Measurements from ENCODE around the gene TOMM6. TPM values are rescaled to one million over a fixed set of nuclear protein-coding genes. Genes with fewer than 3 reads are reported as not detected.

The TOMM6 gene
- total RNA-seq, 1 donor from 2014 or later: 167 TPM

DNA sequence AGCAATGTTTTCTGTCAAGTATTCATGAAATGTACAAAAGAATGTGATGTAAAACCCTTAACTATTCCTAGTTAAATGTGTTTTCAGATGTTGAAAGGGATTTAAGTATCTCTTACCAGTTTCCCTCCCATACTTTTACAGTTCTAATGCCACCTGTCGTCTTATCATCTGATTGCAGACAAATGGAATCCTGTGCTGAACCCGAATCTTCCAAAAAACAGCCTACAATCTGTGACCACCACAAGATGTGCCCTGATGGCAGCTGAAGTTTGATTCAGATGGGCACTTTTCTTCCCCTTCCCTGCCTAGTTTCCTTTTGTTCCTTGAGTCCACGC lies 1.9 kb downstream of the TOMM6 start:
- TF ChIP-seq, protein P1, sequence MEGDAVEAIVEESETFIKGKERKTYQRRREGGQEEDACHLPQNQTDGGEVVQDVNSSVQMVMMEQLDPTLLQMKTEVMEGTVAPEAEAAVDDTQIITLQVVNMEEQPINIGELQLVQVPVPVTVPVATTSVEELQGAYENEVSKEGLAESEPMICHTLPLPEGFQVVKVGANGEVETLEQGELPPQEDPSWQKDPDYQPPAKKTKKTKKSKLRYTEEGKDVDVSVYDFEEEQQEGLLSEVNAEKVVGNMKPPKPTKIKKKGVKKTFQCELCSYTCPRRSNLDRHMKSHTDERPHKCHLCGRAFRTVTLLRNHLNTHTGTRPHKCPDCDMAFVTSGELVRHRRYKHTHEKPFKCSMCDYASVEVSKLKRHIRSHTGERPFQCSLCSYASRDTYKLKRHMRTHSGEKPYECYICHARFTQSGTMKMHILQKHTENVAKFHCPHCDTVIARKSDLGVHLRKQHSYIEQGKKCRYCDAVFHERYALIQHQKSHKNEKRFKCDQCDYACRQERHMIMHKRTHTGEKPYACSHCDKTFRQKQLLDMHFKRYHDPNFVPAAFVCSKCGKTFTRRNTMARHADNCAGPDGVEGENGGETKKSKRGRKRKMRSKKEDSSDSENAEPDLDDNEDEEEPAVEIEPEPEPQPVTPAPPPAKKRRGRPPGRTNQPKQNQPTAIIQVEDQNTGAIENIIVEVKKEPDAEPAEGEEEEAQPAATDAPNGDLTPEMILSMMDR (IDR thresholded peaks at IDR 0.05; ENCODE audit: unreplicated experiment): no peak
- Mint-ChIP-seq H3K4me3 (ENCODE audit: unreplicated experiment) (peak overlapping the region; percentile 86), H3K27me3 (ENCODE audit: unreplicated experiment) (peaks cover 3% of the 10 kb centered on the region), H3K36me3 (ENCODE audit: low read depth, unreplicated experiment) (peaks cover 14% of the 10 kb centered on the region), H3K9me3 (ENCODE audit: unreplicated experiment) (no peaks in the 10 kb centered on the region), H3K4me1 (ENCODE audit: unreplicated experiment) (peaks cover 26% of the 10 kb centered on the region), H3K27ac (ENCODE audit: unreplicated experiment) (no peak overlapping the region)
- DNase-seq (ENCODE audit: low spot score): no peak

- Mint-ChIP-seq H3K27me3 (ENCODE audit: unreplicated experiment) (peaks cover 3% of the 10 kb centered on the region), H3K27ac (ENCODE audit: unreplicated experiment) (no peak overlapping the region), H3K9me3 (ENCODE audit: unreplicated experiment) (no peaks in the 10 kb centered on the region), H3K36me3 (ENCODE audit: low read depth, unreplicated experiment) (peaks cover 9% of the 10 kb centered on the region), H3K4me1 (ENCODE audit: unreplicated experiment) (peaks cover 19% of the 10 kb centered on the region), H3K4me3 (ENCODE audit: unreplicated experiment) (peak overlapping the region; percentile 49)
- no peak for DNase-seq (ENCODE audit: low spot score)
- TF ChIP-seq, protein P1 (IDR thresholded peaks at IDR 0.05; ENCODE audit: unreplicated experiment): no peak
Measured at GRCh38 chr6:41790045-41790444, 2.6 kb downstream of the TOMM6 start.

DNA sequence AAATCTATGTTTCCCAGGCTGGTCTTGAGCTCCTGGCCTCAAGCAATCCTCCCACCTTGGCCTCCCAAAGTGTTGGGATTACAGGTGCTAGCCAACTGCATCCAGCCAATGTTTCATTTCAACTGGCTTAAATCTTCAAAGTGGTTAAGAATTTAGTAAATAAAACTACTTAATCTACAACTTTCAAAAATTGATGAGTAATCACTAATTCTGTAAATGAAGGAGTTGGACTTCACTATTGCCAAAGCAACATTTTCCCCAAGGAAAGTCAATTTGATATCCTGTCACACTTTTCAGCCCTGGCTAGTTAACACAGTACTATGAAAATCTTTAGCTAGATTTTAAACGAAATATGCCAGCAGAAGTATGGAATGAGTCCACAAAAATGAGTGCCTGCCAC lies 3.8 kb downstream of the TOMM6 start:
- Mint-ChIP-seq H3K27me3 (ENCODE audit: unreplicated experiment) (peaks cover 4% of the 10 kb centered on the region), H3K4me3 (ENCODE audit: unreplicated experiment) (peak overlapping the region; percentile 11), H3K36me3 (ENCODE audit: low read depth, unreplicated experiment) (peaks cover 3% of the 10 kb centered on the region), H3K9me3 (ENCODE audit: unreplicated experiment) (no peaks in the 10 kb centered on the region), H3K4me1 (ENCODE audit: unreplicated experiment) (peaks cover 11% of the 10 kb centered on the region), H3K27ac (ENCODE audit: unreplicated experiment) (no peak overlapping the region)
- no peak for DNase-seq (ENCODE audit: low spot score)
- TF ChIP-seq, protein P1 (IDR thresholded peaks at IDR 0.05; ENCODE audit: unreplicated experiment): no peak

- Mint-ChIP-seq H3K4me3 (ENCODE audit: unreplicated experiment) (no peak overlapping the region), H3K36me3 (ENCODE audit: low read depth, unreplicated experiment) (peaks cover 3% of the 10 kb centered on the region), H3K4me1 (ENCODE audit: unreplicated experiment) (peaks cover 11% of the 10 kb centered on the region), H3K27me3 (ENCODE audit: unreplicated experiment) (peaks cover 4% of the 10 kb centered on the region), H3K9me3 (ENCODE audit: unreplicated experiment) (no peaks in the 10 kb centered on the region), H3K27ac (ENCODE audit: unreplicated experiment) (no peak overlapping the region)
- TF ChIP-seq, protein P1 (IDR thresholded peaks at IDR 0.05; ENCODE audit: unreplicated experiment): no peak
- no peak for DNase-seq (ENCODE audit: low spot score)
Measured at GRCh38 chr6:41791984-41792383, 4.5 kb downstream of the TOMM6 start.

DNA sequence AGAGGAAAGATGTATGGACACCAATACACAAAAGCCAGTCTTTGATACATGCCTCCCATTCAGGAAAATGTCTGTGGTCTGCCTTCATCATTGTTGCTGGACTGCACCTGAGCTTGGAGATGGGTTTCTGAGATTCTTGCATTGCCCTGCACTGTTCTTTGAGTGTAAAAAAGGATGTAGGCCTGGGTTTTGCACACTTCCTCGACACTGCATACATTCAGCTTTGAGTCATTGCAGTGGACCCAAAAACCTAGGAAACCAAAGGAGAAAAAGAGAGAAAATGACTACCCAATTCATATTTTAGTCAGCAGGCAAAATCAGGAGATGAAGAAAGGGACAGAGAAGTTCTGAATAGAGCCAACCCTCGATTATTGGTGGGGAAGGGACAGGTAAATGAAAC lies 9.0 kb downstream of the TOMM6 start:
- H3K4me1 Mint-ChIP-seq (ENCODE audit: unreplicated experiment): peaks cover 2% of the 10 kb centered on the region
- peaks cover 2% of the 10 kb centered on the region for H3K27me3 Mint-ChIP-seq (ENCODE audit: unreplicated experiment)
- H3K36me3 Mint-ChIP-seq (ENCODE audit: low read depth, unreplicated experiment): peaks cover 4% of the 10 kb centered on the region
- H3K4me3 Mint-ChIP-seq (ENCODE audit: unreplicated experiment): no peak overlapping the region
- no peak overlapping the region for H3K27ac Mint-ChIP-seq (ENCODE audit: unreplicated experiment)
- H3K9me3 Mint-ChIP-seq (ENCODE audit: unreplicated experiment): no peaks in the 10 kb centered on the region
- DNase-seq (ENCODE audit: low spot score): no peak
- TF ChIP-seq, protein P1 (IDR thresholded peaks at IDR 0.05; ENCODE audit: unreplicated experiment): no peak
